ENCODE results near the gene ZSCAN5C.

DNA sequence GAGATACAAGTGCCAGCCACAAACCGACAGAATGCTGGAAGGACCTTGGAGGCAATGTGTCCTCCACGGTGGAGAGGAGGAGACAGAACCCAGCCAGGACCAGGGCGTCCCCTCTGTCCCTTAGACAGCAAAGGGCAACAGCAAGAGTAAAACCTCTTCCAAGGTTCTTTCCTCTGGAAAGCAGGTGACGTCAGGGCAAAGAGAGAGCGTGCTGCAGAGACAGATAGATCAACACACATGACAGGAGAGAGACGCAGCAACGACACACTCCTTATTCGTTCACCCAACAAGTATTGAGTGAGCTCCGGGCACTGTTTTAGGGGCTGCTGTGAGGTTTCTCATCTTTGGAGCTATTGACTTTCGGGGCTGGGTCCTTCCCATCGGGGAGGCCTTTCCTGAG is 27.5 kb upstream of the ZSCAN5C start:
- TF ChIP-seq, protein P1, sequence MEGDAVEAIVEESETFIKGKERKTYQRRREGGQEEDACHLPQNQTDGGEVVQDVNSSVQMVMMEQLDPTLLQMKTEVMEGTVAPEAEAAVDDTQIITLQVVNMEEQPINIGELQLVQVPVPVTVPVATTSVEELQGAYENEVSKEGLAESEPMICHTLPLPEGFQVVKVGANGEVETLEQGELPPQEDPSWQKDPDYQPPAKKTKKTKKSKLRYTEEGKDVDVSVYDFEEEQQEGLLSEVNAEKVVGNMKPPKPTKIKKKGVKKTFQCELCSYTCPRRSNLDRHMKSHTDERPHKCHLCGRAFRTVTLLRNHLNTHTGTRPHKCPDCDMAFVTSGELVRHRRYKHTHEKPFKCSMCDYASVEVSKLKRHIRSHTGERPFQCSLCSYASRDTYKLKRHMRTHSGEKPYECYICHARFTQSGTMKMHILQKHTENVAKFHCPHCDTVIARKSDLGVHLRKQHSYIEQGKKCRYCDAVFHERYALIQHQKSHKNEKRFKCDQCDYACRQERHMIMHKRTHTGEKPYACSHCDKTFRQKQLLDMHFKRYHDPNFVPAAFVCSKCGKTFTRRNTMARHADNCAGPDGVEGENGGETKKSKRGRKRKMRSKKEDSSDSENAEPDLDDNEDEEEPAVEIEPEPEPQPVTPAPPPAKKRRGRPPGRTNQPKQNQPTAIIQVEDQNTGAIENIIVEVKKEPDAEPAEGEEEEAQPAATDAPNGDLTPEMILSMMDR (IDR thresholded peaks at IDR 0.05): no peak
- TF ChIP-seq POLR2A (IDR thresholded peaks at IDR 0.05): no peak

Data from Peyer's patch (tissue), 4 donors.